NCI-H510A treated with DMSO at 0.1 percent for 48 hours (cell line): ENCODE results near the gene CDKN2D.

ENCODE experiments used
- DNase-seq: peaks from one replicate; lab custom pipeline; 2025; lab: John Stamatoyannopoulos, UW

CDKN2D gene

DNA sequence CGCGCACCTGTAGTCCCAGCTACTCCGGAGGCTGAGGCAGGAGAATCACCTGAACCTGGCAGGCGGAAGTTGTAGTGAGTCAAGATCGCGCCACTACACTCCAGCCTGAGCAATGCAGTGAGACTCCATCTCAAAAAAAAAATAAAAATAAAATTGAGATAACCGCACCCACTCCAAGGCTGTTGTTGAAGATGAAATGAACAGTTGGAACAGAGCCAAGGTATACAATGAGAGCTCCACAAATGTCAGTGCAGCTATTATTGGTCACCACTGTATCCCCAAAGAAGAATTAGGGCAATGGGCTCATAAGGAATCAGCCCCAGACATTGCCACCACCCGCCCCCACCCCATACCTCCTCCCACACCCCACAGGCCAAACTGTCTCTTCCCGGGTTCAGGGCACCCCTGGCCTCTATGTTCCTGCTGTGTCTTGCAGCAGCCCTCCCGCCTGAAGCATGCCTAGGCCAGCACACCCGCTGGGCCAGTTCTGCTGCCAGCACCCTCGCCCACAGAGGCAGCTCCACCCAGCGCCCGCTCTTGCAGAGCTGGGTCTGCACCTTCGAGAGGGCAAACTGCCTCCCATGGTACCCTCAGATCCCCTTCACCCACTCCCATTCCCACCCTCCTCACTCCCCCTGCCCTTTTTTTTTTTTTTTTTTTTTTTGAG, 48.0 kb downstream of the CDKN2D start:
- DNase-seq = no peak

DNA sequence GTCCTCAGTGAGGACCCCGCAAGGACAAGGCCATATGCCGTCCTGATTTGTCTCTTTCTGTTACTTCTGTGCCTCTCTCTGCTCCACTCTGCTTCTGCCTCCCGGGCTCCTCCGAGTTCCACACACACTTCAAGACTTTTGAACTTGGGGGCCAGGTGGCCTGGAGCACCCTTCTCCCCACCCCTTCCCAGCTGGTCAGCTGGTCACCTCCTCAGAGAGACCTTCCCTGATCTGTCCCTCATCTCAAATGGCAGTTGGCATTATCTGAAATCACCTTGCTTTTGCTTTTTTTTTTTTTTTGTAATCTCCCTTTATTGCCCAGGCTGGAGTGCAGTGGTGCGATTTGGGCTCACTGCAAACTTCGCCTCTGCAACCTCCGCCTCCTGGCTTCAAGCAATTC, 49.4 kb downstream of the CDKN2D start:
- no peak for DNase-seq

DNA sequence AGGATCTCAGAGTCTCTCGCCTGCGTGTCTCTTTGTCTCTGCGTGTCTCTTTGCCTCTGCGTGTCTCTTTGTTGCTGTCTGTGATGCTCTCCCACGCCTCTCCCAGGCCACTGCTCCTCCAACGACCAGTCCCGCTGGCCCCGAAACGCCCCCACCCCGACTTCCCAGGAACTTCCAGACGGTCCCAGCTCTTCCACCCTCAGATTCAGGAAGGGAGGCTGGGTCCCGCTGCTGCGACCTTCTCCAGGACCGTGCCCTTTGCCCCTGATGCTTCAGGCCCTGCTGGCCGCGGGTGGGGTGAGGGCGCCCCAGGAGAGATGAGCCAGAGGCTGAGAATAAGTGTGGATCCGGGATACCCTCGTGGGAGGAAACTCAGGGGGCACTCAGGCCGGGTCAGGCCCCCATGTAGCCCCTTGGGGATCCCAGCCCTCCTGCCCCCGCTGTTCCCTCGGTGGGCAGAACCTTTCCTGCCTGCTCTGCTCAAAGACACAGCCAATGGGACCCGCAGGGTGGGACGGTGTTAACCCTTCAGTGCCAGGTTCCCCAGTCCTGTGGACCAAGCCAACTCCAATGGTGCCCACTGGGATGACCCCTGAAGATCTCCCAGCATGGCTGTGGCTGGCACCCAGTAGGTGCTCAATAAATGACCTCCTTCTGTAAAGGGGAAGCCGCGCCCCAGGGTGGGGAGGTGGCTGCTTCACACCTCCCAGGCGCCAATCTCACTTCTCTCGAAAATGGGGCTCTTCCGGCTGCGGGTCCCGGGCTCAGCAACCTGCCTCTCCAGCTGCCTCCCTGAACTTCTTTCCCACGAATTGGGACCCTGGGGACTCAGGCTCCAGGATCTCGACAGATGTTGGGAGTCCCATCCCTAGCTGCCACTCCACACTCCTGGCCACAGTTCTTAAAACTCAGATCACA, 50.1 kb downstream of the CDKN2D start:
- no peak for DNase-seq

DNA sequence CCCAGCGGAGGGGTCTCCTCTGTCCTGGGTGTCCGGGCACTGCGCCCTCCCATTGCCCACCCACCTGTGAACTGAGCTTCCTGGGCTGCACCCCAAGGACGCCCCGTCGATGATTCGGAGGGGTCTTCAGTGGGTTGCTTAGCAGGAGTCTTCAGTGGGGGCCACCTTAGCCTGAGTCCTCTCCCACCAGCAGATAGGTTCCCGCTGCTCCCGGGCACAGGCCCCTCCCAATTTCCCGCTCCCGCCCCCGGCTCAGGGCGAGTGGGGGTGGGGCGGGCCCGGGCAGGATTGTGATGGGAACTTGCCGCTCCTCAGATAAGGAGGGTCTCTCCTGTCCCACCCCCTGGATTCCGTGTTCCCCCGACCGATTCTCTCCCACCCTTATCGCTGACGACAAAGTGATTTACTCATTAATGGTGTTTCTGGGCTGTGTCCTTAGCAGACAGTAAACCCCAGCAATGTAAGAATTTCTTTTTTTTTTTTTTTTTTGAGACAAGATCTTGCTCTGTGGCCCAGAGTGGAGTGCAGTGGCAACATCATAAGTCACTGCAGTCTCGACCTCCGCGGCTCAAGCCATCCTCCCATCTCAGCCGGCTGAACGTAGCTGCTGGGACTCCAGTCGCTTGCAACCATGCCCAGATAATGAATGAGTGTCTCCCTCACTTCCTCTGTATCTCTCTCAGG, 50.9 kb downstream of the CDKN2D start:
- DNase-seq = peak; percentile 31

DNA sequence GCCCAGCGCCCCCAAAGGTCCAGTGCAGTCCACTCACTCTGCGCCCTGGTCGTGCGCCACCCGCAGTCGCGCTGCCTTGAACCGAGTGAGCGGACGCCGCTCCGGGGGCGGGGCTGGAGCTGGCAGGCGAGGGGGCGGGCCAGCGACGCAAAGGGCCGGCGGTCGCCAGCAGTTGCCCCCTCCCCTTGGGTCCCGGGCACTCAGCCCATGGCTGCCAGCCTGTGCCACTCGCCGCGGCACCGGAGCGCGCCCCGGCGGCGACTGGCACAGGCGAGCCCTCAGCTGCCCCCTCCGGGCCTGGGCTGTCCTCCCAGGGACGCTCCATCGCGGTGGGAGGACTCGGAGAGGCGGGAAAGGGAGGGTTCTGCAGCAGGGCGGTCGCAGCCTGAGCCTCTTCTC, 51.4 kb downstream of the CDKN2D start, which contains the start of gene S1PR5:
S1PR5 (minus strand) TSS at position 87 of the 399 bp plus-strand sequence. CDS start 2,436 bp downstream, outside the sequence.
- peak; percentile 52 for DNase-seq

DNA sequence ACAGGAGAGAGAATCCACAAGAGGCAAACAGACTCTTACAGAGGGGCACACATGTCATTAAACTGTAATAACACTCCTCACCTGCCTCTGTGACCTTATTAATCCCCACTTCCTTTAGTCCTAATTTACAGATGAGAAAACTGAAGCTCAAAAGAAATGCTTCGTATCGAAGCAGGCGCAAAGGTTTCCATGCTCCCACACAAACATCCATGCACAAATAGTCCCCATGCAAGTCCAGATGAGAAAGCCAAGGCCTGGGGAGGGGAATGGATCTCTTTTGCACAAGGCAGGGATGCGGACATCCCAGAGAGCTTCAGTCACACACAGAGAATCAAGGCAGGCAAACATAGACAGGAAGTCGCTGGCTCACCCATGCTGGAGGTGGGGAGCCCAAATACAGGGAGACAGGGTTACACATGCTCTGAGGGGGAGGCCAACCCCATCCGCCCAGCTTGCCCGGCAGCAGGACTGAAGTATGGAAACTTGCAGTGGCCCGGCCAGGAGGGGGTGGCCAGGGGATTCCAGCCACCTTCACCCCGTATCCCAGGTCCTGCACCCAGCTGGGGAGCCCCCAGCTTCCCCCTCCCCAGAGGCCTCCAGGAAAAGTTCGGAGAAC, 52.0 kb downstream of the CDKN2D start:
- DNase-seq = peak; percentile 27
